GOT3 (cell line): ENCODE data around the gene ANKEF1.
"Not testable (repeated sequence)": the region's sequence is repeated elsewhere in the genome, so short reads cannot be mapped to it uniquely, and the experiment has no call there.

ENCODE experiments used
- DNase-seq: peaks from one replicate; lab custom pipeline; 2025; ENCODE audit warnings: mixed read lengths; lab: John Stamatoyannopoulos, UW

The ANKEF1 gene

GRCh38 chr20:10033905-10034650 lies 709 bp upstream of the ANKEF1 start:
- DNase-seq = no peak

DNA sequence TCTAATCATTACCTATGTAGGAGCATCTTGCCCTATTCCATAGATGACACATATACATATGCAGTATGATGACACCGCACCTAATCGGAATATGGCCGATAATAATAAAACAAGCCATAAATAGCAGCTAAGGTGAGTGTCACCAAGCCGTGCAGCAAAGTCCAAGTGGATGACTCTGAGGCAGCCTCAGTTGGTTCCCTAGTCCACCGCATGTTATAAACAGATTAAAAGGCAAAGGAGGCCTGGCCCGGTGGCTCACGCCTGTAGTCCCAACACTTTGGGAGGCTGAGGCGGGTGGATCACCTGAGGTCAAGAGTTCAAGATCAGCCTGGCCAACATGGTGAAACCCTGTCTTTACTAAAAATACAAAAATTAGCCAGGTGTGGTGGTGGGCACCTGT lies 1.5 kb downstream of the ANKEF1 start:
- not testable (repeated sequence) for DNase-seq

GRCh38 chr20:10040070-10040975 lies 5.5 kb downstream of the ANKEF1 start:
- DNase-seq = no peak

GRCh38 chr20:10042086-10042485 lies 7.3 kb downstream of the ANKEF1 start:
- DNase-seq = no peak

- no peak for DNase-seq
These were observed 12.6 kb downstream of the ANKEF1 start for GRCh38 chr20:10047427-10047826.

DNA sequence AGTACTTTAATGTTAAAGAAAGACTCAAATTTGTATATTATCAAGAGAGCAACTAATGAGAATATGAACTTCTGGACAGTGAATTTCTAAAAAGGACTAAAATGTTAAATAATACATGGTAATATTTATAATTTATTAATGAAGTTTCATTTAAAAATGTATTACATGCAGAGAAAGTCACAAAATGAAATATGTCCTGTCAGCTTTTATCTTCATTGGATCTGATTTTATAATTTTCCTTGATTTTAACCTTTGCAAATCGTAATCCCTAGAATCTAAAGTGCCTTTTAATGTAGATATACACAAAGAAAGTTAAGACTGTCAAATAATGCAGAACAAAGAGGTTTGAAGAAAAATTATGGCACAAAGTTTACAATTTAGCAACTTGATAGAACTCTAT lies 16.4 kb downstream of the ANKEF1 start:
- DNase-seq = no peak

DNA sequence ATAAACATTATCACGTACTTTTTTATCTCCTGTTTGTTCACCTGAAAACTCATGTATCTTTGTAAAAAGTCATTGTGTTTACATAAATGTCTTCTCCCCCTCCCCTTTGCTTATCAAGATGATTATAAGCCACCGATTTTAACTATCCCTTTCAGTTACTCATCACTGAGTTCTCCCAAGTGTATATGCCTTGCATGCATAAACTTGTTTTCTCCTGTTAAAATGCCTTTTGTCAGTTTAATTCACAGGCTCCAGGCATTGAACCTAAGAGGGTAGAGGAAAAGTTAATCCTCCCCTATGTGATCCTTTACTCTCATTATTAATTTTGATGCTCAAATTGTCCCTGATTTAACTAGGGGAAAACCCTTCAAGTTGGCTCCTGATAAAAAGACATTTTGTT lies 24.2 kb downstream of the ANKEF1 start:
- no peak for DNase-seq

DNA sequence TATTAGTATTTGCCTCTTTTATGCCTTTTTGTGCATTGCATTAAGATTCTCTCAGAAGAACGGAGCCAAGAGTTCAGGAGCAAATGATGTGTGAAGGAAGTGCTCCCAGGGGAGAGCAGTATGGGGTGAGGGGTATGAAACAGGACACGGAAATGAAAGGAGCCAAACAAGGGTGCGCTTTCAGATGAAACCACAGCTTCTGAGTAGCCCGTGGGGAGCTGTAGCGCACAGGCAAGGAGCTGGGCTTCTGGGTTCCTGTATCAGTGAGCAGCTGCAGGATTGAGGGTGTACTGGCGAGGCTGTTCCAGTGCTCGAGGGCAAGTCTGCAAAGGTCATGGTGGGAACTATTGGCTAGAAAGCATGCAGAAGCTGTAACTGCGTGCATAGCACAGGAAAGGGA lies 25.4 kb downstream of the ANKEF1 start:
- no peak for DNase-seq

GRCh38 chr20:10061641-10062040 lies 26.9 kb downstream of the ANKEF1 start:
- DNase-seq = no peak

DNA sequence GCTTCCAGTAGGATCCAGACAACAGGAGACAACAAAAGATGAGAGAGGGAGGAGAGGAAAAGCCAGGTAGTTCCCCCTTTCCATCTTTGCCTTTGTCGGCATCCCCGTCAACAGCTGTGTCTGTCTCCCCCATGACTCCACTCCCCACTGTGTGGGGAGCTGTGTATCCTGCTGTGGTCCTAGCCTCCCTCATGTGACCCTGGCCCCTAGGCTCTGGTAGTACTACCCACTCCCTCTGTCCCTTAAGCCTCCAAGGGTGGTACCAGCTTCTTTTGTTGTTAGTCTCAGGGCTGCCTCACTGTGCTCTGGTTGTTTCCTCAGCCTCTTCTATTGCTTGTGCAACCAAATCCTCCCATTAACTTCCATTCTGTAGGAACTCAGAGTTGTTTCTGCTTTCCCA lies 28.7 kb downstream of the ANKEF1 start:
- no peak for DNase-seq

DNA sequence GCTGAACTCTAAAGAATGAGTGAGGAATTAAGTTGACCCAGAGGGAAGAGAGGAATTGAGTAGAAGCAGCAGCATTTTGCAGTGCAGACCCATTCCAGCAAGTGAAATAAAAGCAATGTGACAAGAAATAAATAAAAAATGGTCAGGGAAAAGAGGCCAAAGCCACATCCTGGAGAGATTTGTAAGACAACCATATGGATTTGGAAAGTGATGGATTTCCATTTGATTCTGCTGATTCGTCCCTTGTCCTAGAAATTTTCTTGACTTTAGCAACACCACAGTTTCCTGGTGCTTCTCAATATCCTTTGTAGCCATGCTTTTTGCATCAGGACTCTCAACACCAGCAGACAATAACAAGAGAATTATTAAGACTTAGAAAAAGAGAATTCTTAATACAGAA lies 29.8 kb downstream of the ANKEF1 start:
- no peak for DNase-seq

- DNase-seq = no peak
These were observed 30.5 kb downstream of the ANKEF1 start for GRCh38 chr20:10065154-10065833.

- DNase-seq = no peak
These were observed 32.5 kb downstream of the ANKEF1 start for GRCh38 chr20:10067321-10067720.

- DNase-seq = peak; percentile 34
These were observed 39.7 kb downstream of the ANKEF1 start for GRCh38 chr20:10074513-10074912.

- DNase-seq = no peak
These were observed 40.8 kb downstream of the ANKEF1 start for GRCh38 chr20:10075606-10076005.

GRCh38 chr20:10076126-10077080 lies 41.6 kb downstream of the ANKEF1 start:
- no peak for DNase-seq

- DNase-seq = no peak
These were observed 42.3 kb downstream of the ANKEF1 start for GRCh38 chr20:10077081-10077471.

GRCh38 chr20:10077886-10078285 lies 43.1 kb downstream of the ANKEF1 start:
- no peak for DNase-seq

GRCh38 chr20:10078403-10078802 lies 43.6 kb downstream of the ANKEF1 start:
- DNase-seq = no peak

DNA sequence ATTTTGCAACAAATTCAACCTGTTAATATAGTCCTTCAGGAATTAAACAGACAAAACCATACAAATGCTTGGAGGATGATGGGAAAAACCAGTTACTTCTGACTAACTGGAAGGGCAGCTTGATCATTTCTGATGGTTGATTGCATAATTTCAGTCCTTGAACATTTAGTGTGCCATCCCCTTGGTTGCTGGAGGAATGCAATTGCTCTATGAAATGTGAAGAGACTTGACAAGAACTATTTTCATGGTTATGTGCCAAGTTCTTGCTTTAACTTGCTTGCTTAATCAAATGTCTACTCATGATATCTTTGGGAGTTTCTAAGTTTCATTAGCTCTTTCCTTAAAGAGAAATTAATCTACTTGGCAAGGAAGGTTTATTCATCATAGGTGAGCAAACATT lies 45.2 kb downstream of the ANKEF1 start:
- no peak for DNase-seq

- DNase-seq = no peak
These were observed 45.8 kb downstream of the ANKEF1 start for GRCh38 chr20:10080574-10080973.
